Measurements from ENCODE around the gene TUBGCP5.
A peak's percentile ranks its signal among the peaks of the same experiment; 100 is the strongest.

TUBGCP5 gene

DNA sequence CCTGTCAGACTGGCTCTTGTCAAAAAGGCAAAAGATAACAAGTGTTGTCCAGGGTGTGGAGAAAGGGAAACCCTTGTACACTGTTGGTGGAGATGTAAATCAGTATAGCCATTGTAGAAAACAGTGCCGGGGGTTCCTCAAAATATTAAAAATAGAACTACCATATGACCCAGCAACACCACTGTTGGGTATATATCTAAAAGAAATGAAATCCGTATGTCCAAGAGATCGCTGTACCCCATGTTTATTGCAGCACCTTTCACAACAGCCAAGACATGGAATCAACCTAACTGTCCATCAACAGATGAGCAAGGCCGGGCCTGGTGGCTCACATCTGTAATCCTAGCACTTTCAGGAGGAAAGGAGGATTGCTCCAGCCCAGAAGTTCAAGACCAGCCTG lies 65.4 kb downstream of the TUBGCP5 start:
- no peak for DNase-seq

DNA sequence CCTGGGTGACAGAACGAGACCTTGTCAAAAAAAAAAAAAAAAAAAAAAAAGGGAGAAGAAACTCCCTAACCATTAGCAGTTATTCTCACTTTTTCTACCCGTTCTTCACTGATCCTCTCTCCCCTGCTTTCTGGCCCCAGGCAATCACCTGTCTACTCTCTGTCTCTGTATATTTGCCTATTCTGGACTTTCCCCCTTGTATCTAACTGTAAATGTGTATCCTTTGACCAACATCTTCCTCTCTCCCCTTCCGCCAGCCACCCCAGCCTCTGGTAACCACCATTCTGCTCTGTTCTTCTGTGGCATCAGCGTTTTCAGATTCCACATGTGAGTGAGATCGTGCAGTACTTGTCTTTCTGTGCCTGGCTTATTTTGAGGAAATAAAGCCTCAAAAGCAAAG lies 66.1 kb downstream of the TUBGCP5 start:
- peak; percentile 32 for DNase-seq

DNA sequence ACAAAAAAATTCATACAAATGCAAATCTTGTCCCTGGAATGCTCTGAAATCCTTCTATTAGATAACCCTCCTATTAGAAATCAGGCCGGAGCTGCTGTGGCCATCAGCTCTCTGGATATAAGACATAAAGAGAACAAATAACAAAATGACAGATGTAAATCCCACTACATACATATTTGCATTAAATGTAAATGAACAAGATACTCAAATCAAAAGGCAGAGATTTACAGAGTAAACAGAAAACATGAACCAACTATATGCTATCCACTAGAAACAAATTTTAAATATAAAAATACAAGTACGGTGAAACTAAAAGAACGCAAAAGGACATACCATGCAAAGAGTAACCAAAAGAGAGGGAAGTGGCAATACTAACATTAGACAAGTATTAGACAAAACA lies 69.9 kb downstream of the TUBGCP5 start:
- no peak for DNase-seq

DNA sequence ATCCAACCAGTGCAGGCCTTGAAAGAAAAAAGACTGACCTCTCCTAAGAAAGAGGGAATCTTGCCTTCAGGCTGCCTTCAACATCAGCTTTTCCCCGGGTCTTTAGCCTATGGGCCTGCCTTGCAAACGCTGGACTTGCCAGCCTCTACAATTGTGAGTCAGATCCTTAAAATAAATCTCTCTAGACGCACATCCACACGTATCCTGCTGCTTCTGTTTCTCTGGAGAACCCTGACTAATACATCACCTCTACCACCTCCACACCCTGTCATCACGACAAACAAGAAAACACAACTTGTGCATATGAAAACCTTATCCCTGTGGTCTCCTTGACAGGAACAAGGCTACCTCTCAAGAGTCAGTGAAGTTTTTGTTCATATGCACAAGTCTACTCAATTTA lies 71.0 kb downstream of the TUBGCP5 start:
- no peak for DNase-seq

DNA sequence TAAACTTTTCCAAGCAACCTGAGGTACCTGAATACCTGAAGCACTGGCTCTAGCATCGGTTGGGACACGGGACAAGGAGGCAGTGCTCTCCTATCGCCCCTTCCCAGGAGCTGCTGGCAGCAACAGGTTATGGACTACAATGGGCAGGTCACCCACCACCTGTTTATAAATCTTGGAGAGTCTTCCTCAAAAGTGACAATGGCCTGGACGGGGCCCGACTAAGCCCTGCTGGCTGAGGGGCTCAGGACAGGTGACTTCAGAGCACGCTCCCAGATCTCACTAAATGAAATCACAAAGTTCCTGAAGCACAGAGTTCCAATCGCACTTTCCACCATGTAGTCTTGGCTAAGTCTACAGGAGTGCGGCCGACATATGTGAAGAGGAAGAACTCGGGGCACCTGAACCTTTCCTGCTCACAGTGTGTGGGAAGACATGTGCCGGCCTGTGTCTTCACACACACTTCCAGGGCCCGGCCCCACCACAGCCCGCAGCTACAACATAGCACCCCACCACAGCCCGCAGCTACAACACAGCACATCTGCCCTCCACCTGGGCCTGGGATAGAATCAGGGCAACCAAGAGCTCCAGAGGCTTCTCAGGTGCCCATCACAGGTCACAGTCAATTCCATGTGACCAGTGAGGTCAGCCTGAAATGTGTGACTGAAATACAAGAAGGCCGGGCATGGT lies 72.1 kb downstream of the TUBGCP5 start:
- no peak for DNase-seq

DNA sequence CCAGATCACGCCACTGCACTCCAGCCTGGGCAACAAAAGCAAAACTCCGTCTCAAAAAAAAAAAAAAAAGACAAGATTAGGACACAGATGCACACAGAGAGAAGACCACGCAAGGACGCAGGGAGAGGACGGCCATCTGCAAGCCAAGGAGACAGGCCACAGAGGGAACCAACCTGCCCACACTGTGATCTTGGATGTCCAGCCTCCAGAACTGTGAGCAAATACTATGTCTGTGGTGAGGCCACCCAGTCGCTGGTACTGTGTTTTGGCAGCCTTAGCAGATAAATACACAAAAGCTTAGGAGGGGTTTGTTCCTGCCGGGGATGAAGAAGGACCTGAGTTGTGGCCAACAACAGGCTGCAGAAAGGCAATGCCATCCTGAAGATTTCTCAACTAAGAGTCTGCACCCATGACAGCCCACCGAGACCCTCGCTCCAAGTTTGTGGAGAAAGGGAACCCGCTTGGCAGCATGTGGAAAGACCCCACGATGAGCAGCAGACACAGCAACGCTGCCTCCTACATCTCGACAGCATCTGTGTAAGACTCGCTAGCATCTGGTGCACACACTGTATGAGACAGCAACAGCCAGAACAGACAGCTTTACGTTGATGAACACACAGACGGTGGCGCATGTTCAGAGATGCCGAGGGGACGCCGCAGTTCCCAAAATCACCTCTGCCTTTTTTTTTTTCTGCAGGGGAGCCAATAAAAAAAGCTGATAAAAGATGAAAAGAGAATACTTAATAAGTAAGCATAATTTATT lies 72.9 kb downstream of the TUBGCP5 start:
- DNase-seq = no peak

DNA sequence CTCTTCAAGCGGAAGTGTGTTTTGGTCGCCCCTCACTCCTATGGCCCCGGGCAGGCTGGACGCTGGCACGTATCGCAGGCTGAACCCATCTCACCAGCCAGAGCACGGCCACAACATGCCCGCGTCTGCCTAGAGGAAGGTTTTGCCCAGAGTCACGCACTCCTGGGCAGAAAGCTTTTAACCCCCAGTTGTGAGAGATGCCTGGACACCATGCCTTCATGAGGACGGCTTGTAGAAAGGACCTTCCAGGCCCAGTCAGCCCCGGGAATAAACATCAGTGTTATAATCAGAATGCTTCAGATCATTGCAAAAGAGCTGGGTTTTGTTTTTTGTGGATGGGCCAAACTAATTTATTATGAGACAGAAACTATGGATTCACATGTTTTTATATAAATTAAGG lies 75.7 kb downstream of the TUBGCP5 start:
- no peak for DNase-seq

DNA sequence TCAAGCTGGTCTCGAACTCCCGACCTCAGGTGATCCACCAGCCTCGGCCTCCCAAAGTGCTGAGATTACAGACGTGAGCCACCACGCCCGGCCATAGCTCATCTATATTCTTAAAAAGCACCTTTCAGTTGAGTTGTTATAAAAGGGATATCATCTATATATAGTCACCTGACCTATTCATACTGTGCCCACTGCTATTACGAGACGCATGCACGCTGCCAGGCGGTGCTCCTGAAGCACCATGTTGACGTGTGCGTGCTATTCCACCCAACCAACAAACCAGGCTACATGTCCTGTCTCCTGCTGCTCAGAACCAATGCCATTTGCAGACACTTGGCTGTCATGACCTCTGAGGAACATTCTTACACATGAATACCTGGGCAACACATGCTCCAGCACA lies 76.8 kb downstream of the TUBGCP5 start:
- DNase-seq = no peak

DNA sequence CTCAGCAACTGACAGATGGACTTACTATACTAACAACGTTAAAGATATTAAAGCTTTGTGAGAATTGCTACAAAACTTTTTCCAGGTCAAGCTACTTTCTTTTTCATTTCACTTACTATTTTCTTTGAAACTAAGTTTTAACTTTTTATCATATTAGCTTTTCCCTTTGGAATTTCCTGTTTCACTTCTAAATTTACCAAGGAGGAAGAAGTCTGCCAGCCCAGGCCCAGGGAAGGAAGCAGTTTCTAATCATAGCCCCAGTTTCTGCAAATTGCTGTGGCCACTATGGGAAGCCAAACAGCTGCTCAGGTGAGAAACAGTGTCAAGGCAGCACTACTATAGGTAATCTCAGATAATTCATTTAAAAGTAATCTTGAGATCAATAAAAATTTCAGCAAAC lies 77.6 kb downstream of the TUBGCP5 start:
- no peak for DNase-seq

DNA sequence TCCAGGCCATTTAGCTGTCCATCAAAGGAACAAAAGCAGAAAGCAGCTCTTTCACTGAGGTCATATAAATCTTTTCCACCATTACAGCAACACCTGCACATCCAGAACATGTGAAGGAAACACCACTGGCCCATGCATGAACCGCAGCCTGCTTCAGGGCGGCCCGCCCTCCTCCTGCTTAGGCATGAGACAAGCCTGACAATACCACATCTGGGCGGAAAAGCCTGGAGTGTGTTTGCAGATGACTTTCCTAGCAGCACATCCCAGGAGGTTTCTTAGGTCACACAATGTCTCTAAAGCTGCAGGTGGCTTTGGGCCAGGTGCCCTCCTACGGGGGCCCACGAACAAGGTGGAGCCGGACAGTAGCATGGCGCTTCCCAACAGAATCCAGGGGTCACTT lies 78.8 kb downstream of the TUBGCP5 start:
- DNase-seq = no peak

DNA sequence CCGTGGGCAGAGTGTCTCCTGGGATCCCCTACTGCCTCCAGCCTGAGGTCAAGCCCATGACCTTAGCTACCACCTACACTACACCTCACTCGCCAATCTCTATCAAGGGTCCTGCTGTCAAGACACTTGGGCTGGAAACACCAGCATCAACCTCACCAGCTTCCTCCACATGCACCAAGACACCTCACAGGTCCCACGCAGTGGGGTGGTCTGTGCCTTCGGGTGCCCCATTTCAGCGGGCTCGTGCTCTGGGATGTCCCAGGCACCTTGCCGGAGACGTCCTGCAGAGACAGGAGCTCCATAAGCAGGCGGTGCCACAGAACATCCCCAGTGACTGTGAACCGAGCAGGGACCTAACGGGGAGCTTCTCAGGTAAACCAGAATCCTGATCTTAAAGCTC lies 79.2 kb downstream of the TUBGCP5 start:
- no peak for DNase-seq

DNA sequence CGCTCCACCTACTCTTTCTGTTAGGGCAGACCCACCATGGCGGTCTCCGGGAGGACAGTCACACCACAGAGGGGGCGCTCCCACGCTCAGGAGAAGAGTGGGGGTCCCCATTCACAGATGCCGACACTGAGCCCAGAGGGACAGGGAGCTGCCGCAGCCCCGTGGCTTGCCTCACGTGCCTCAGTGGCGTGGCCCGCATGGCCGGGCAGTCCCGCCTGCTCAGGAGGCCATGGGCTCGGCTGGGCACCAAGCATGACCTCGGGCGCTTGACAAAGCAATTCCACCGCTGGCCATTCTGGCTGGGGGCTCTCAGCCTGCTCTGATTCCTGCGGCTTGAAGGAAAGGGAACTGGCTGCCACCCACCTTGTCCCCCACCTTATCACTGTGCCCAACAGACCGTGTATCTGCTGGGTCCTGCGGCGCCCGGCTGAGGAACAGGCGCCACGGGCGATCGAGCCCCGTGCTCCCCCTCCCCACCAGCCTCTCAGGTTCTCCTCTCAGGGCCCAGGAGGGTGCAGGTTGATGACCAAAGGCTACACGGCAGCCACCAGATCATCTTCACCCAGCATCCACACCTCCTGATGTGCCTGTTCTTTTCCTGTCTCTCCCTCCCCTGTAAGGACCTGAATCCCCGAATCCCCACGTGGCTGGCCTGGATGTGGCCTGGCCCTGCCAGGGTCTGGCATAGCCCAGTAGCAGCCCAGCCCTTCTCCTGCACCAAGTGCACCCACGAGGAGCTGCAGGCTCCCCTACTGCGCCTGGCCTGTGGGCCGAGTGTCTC lies 79.9 kb downstream of the TUBGCP5 start:
- no peak for DNase-seq

DNA sequence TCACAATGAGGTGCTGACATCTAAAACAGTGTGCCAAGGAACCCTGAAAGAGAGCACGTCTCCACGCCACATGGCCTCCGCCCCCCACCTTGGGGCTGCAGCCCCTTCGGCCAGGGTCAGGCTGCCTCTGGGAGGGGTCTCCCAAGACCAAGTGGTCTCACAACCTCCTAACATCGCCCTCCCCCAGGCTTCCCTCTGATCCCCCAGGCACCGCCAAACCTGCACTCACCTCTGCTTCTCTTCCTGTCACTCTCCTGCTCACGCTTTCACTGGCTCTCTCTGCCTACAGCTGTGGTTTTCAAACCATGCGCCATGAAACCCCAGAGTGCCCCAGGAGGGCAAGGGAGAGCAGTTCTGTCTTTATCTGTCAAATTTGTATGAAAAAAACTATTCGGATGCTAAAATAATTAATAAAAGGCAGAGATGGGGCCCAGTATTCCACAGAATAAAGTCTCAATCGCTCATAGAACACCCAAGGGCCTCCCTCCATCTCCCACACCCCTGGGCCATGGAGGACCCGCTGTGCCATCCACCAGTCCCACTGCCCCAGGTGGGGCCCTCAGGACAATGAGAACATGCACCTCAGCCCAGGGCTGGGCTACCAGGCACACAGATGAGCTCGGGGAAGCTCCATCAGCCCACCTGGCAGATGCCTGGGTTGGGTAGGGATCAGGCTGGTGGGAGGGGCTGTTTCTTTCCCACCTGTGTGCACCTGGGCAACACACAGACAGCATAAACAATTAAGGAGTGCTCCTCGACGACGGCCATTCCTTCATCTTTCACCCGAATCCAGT lies 80.7 kb downstream of the TUBGCP5 start:
- no peak for DNase-seq

DNA sequence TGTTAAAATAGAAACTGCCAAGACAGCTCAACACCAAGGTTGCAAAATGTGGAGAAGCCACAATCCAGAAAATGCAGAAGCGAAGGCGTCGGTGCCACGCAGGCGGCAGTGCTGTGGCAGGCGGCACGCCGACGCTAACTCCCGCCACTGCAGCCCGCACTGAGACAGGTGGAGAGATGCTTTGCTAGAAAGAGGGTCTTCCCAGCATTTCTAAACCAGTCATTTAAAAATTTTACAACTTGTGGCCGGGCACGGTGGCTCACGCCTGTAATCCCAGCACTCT lies 82.5 kb downstream of the TUBGCP5 start:
- no peak for DNase-seq

DNA sequence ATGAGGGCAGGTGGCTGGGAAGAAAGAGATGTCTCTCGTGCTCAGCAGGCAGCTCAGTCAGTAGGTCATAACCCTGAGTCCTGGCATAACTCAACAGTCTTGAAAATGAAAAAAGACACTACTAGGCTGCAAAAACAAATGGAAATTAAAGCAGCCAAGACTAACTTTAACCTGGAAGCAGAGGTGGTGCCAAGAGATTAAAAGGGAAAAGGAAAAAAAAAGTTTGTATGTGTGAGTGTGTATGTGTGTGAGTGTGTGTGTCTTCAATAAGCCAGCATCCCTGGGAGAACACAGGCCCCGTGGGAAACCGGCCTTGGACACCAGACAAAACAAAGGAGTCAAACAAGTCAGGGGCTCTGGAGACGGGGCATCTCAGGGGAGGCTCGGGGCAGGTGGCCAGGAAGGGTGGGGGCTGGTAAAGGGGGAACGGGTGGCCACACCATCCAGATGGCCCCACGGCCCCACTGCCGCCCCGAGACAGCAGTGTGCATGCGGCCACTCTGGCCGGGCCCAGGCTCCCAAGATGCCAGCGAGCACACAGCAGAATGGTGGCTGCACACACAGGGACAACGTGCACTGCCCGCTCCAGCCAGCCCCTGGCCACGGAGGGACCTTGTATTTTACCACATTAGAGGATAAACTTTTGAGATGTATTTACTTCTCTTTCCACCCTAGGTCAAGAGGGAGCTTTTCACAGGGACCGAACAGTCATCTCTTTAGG lies 83.0 kb downstream of the TUBGCP5 start:
- DNase-seq = no peak

DNA sequence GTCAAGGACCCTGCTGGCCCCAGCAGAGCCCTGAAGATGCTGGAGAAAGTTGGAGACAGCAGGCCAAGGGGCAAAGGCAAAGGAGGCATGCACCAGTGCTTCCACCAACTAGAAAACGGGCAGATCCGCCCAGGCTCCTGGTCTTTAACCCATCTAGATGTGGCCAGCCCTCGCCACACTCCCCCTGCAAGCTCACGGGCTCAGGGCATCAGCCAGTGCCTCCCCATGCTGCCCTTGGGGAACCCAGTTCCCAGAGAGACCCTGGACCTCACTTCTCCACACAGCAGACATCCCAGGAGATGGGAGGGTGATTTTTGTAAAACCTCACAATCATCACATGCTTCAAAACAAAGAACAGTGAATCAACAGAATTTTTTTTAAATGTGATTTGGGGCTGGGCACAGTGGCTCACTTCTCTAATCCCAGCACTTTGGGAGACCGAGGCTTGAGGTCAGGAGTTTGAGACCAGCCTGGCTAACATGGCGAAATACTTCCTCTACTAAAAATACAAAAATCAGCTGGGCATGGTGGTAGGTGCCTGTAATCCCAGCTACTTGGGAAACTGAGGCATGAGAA lies 83.7 kb downstream of the TUBGCP5 start:
- DNase-seq = no peak

DNA sequence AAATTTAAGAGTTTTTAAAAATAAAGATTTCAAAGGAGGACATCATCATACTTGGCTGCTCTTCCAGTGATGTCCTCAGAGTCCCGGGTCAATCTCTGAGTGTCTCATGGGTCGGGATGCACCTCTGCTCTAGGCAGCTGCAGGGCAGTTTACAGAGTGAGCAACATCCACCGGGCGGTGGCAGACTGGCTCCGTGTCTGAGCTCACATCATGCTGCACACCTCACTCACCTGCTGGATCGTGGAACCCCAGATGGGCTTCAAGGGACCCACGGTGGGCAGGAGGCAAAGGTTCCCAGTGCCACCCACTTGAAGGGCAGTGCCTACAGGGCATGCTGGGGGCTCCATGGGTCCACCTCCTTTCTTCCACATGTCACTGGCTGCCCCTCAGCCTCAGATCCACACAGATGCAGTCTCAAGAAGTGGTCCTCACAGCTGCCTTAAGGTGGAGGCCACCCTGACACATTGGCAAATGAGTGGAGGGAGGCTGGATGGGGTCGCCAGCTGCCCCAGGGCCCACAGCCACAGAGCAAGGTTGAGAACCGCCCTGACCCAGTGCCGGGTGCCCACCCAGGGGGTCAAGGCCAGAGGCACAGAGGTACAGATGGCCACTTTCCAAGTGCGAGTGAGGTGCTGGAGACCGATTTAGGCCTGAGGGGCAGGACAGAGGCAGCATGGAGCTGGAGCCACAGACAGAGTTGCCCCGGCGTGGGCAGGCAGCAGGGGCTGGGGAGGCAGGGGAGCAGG lies 84.4 kb downstream of the TUBGCP5 start:
- DNase-seq = no peak

DNA sequence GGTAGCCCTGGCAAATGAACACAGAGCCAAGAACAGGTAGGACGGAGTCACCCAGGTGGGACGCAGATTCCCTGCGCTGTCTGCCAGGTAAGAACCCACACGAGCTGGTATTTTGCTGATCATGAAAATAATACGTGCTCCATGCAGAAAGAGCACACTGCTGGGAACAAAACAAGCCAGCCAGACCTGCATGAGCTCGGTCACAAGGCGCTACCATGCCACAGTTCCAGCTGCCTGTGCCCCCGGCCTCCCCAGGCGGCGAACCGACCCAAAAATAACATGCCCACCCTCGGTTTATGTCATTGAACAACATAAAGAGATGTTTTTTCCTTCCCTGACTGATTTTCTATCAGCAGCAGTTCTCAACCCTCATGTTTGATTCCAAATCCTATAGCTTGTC lies 85.0 kb downstream of the TUBGCP5 start:
- DNase-seq = no peak

DNA sequence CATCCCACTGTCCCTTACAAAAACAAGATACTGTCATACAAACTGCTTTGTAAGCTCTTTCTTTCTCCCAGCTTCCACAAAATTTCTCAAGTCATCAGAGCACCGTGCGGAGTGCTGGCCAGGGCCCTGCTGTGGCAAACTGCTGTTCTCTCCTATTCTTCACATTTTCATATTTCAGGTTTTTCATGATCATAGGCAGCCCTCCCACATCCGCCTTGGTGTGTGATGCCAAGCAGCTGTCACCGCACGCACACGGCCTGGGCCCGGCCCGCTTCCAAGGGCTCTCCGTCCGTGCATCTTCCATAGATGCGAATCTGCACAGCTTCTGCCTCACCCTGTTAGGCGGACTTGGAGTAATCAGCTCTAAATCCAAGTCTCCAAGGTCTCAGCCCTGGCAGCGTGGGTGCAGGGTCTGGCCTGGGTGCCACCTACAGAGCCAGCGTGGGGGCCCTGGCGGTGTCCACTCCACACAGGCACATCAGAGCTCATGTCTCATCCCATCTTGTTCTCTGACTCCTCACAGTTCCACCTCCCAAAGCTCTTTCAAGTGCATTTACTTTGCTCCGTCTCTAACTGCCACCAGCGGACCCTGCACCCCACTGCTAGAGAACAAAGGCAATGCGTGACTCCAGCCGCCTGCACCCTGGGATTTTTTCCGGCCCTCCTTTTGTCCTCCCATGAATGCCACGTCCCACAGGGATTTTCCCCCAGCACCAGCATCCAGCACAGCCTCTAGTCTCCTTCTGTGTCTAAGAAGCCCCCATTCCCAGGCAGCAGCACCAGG lies 86.4 kb downstream of the TUBGCP5 start:
- no peak for DNase-seq

DNA sequence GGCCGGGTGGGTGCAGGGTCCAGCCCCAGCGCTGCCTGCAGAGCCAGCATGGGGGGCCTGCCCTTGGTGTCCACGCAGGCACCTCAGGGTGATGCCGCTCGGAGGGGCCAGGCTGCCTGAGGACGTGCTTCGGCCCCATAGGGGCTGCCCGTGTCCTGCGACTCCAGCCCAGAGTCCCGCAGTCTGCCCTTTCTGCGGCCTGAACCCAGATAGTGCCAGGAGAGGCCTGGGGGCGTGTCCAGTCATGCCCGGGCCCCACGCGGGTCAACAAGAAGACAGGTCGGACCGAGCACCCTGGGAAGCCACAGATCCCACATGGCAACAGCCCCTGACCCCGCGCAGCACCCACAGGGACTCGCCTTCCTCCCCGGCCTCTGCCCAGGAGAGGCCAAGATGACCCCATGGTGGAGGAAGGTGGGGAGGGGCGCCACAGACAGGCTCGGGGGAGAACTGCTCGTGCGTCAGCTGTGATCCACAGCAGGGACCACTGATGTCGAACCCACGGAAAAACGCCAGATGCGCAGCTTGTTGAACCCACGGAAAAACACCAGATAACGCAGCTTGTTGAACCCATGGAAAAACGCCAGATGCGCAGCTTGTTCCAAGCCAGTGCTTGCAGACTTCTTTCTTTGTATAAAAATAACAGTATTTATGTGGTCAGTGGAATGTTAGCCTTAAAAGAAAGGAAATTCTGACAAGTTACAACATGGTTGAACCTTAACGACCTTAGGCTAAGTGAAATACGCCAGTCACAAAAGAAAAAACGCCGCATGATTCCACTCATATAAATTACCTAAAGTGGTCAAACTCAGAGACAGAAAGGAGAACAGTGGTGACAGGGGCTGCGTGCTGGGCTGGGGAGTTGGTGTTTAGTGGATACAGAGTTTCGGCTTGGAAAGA lies 87.7 kb downstream of the TUBGCP5 start:
- DNase-seq = no peak

Data from activated CD4-positive, alpha-beta T cell treated with anti-CD3 and anti-CD28 coated beads, Interleukin-10, Interleukin-2, amounts not matched to agents 100 ng/mL and 50 ng/mL, durations not matched to agents 16 hours and 8 hours (primary cell).